ENCODE results near the gene GNPTG. TPM values are rescaled to one million over a fixed set of nuclear protein-coding genes. Genes with fewer than 3 reads are reported as not detected.

Gene GNPTG
- total RNA-seq, 4 donors from 2014 or later: 51.1 to 117 (median 71.6) TPM

- WGBS, 2 donors: 77 to 81% methylated on average over 29 of the region's 36 CpGs
- Histone ChIP-seq H3K27ac (no peak overlapping the region), H3K4me1 (peaks cover 0 to 22% (median 12%) of the 10 kb centered on the region in 4 donors), H3K4me3 (no peak overlapping the region), H3K36me3 (no peaks in the 10 kb centered on the region), H3K27me3 (peaks cover 0 to 38% of the 10 kb centered on the region in 2 donors), H3K9me3 (no peaks in the 10 kb centered on the region)
- TF ChIP-seq EP300 (IDR thresholded peaks at IDR 0.05) (no peak), POLR2A (IDR thresholded peaks at IDR 0.05) (no peak)
- TF ChIP-seq, protein P1, sequence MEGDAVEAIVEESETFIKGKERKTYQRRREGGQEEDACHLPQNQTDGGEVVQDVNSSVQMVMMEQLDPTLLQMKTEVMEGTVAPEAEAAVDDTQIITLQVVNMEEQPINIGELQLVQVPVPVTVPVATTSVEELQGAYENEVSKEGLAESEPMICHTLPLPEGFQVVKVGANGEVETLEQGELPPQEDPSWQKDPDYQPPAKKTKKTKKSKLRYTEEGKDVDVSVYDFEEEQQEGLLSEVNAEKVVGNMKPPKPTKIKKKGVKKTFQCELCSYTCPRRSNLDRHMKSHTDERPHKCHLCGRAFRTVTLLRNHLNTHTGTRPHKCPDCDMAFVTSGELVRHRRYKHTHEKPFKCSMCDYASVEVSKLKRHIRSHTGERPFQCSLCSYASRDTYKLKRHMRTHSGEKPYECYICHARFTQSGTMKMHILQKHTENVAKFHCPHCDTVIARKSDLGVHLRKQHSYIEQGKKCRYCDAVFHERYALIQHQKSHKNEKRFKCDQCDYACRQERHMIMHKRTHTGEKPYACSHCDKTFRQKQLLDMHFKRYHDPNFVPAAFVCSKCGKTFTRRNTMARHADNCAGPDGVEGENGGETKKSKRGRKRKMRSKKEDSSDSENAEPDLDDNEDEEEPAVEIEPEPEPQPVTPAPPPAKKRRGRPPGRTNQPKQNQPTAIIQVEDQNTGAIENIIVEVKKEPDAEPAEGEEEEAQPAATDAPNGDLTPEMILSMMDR (IDR thresholded peaks at IDR 0.05): no peak
- DNase-seq (ENCODE audit: low spot score in 2 of 2): no peak
These were observed 10.8 kb upstream of the GNPTG start for GRCh38 chr16:1340730-1341494.

- no peak for DNase-seq (ENCODE audit: low spot score in 2 of 2)
- no peaks in the 10 kb centered on the region for H3K36me3 ChIP-seq
- no peaks in the 10 kb centered on the region for H3K9me3 ChIP-seq
- no peak for TF ChIP-seq EP300 (IDR thresholded peaks at IDR 0.05)
- peaks cover 0 to 22% (median 12%) of the 10 kb centered on the region in 4 donors for H3K4me1 ChIP-seq
- H3K27me3 ChIP-seq: peaks cover 0 to 29% of the 10 kb centered on the region in 2 donors
- 78 to 91% methylated on average over 24 to 28 of the region's 39 CpGs for WGBS, 2 donors
- peak overlapping the region in 1 of 4 donors; percentile 34 for H3K27ac ChIP-seq
- H3K4me3 ChIP-seq: no peak overlapping the region
These were observed 10.0 kb upstream of the GNPTG start for GRCh38 chr16:1341495-1342420.

DNA sequence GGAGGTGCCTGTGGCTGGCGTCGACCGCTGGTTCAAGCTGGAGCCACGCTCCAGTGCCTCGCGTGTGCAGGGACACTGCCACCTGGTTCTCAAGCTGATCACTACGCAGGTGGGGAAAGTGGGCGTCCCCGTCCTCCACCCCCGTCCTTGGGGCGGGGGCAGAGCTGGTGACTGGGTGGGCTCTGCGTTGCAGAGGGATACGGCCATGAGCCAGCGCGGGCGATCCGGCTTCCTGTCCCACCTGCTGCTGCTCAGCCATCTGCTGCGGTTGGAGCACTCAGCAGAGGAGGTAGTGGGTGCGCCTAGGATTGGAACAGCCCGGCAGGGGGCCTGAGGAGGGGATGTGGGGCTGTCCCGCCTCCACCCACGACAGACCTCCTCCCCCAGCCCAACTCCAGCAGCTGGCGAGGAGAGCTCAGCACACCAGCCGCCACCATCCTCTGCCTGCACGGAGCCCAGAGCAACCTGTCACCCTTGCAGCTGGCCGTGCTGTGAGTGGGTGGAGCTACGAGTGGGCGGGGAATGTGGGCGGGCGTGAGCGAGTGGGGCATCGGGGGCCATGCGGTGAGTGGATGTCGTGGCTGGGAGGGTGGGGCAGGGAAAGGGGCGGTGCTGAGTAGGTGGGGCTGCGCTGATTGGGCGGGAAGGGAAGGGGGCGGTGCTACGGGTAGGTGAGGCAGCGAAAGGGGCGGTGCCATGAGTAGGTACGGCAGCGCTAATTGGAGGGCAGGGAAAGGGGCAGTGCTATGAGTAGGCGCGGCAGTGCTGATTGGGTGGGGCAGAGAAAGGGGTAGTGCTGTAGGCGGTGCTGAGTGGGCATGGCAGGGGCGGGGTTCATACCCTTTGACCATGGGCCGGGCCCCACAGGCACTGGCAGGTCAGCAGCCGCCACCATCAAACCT lies 9.0 kb upstream of the GNPTG start:
- WGBS, 2 donors: 3 to 10% methylated on average over 40 to 49 of the region's 49 CpGs
- Histone ChIP-seq H3K27ac (peak overlapping the region in 1 of 4 donors; percentile 34), H3K9me3 (no peaks in the 10 kb centered on the region), H3K27me3 (peaks cover 0 to 19% of the 10 kb centered on the region in 2 donors), H3K4me1 (peaks cover 0 to 22% (median 12%) of the 10 kb centered on the region in 4 donors), H3K4me3 (peak overlapping the region in 2 of 4 donors; percentile 34 to 40), H3K36me3 (peaks cover 0 to 6% (median 0%) of the 10 kb centered on the region in 3 donors)
- peak; percentile 64 to 77 for DNase-seq (ENCODE audit: low spot score in 2 of 2)
- TF ChIP-seq, protein P1 (IDR thresholded peaks at IDR 0.05): peak in 1 of 5 experiments; percentile 13
- TF ChIP-seq EP300 (IDR thresholded peaks at IDR 0.05): no peak

DNA sequence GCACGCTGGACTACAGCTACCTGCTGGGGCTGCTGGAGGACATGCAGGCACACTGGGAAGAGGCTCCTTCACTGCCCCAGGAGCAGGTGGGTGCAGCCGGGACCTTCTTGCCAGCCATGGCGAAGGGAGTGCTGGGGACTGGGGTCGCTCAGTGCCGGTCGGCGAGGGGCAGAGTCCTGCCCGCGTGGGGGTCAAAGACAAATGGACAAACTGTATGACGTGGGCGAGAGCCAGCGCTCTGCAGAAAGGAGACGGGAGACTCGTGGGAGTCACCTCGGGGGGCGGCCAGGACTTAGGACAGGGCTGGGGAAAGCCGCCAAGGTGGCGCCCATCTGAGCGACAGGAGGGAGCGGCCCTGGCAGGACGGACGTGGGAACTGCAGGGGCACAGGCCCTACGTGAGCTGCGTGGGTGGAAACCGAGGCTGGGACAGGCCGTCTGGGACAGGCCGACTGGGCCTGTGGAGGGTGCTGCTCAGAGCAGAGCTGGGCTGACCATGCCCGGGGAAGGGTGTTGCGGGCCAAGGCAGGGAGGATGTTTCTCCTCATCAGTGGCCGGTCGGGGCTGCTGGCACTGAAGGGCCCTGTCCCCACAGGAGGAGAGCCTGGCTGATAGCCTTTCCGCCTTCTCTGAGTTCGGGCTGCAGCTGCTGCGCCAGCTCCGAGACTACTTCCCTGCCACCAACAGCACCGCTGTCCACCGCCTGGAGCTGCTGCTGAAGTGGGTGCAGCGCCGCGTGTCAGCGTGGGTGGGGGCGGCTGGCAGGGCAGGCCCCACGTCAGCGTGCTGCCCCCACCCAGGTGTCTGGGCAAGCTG lies 8.1 kb upstream of the GNPTG start:
- TF ChIP-seq, protein P1 (IDR thresholded peaks at IDR 0.05): no peak
- TF ChIP-seq POLR2A (IDR thresholded peaks at IDR 0.05) (no peak), EP300 (IDR thresholded peaks at IDR 0.05) (no peak)
- H3K9me3 ChIP-seq: no peaks in the 10 kb centered on the region
- peaks cover 0 to 15% (median 0%) of the 10 kb centered on the region in 3 donors for H3K36me3 ChIP-seq
- WGBS, 2 donors: 46 to 53% methylated on average over 31 to 36 of the region's 44 CpGs
- H3K4me1 ChIP-seq: peaks cover 0 to 22% (median 12%) of the 10 kb centered on the region in 4 donors
- H3K27me3 ChIP-seq: peaks cover 0 to 11% of the 10 kb centered on the region in 2 donors
- peak overlapping the region in 2 of 4 donors; percentile 34 to 40 for H3K4me3 ChIP-seq
- DNase-seq (ENCODE audit: low spot score in 2 of 2): no peak
- peak overlapping the region in 1 of 4 donors; percentile 15 for H3K27ac ChIP-seq
